ENCODE results near the gene SLC25A24.

Gene SLC25A24

GRCh38 chr1:108194051-108194450 lies 6.1 kb downstream of the SLC25A24 start:
- H3K4me3 ChIP-seq (ENCODE audit: low read depth, low read length) = no peak overlapping the region
- no peak for TF ChIP-seq CTCF (IDR thresholded peaks at IDR 0.05; ENCODE audit: borderline replicate concordance, insufficient read depth, low read depth, low read length)

GRCh38 chr1:108193333-108193732 lies 6.8 kb downstream of the SLC25A24 start:
- no peak overlapping the region for H3K4me3 ChIP-seq (ENCODE audit: low read depth, low read length)
- TF ChIP-seq CTCF (IDR thresholded peaks at IDR 0.05; ENCODE audit: borderline replicate concordance, insufficient read depth, low read depth, low read length) = no peak

- TF ChIP-seq CTCF (IDR thresholded peaks at IDR 0.05; ENCODE audit: borderline replicate concordance, insufficient read depth, low read depth, low read length) = no peak
- no peak overlapping the region for H3K4me3 ChIP-seq (ENCODE audit: low read depth, low read length)
These were observed 7.6 kb downstream of the SLC25A24 start for GRCh38 chr1:108192581-108192980.

GRCh38 chr1:108190686-108191416 lies 9.3 kb downstream of the SLC25A24 start:
- H3K4me3 ChIP-seq (ENCODE audit: low read depth, low read length) = no peak overlapping the region
- TF ChIP-seq CTCF (IDR thresholded peaks at IDR 0.05; ENCODE audit: borderline replicate concordance, insufficient read depth, low read depth, low read length) = no peak

- TF ChIP-seq CTCF (IDR thresholded peaks at IDR 0.05; ENCODE audit: borderline replicate concordance, insufficient read depth, low read depth, low read length) = no peak
- H3K4me3 ChIP-seq (ENCODE audit: low read depth, low read length) = no peak overlapping the region
These were observed 10.0 kb downstream of the SLC25A24 start for GRCh38 chr1:108190001-108190634.

- H3K4me3 ChIP-seq (ENCODE audit: low read depth, low read length) = no peak overlapping the region
- no peak for TF ChIP-seq CTCF (IDR thresholded peaks at IDR 0.05; ENCODE audit: borderline replicate concordance, insufficient read depth, low read depth, low read length)
These were observed 11.3 kb downstream of the SLC25A24 start for GRCh38 chr1:108188801-108189200.
